Trophoblast cell (in vitro differentiated cells and primary cell): ENCODE data around the gene GPATCH1.

Source experiments
- DNase-seq, 2 donors: peaks; one replicate each; pipeline ENCODE4 v3.0.0-alpha.2; 2016
- H2AFZ ChIP-seq: 2 replicates; pipeline ENCODE4 v1.6.1; 2013; ENCODE audit warnings: low read length, moderate library complexity, mild to moderate bottlenecking; ENCODE audit not compliant: insufficient read depth, poor library complexity
- H2AK5ac ChIP-seq: 2 replicates; pipeline ENCODE4 v1.6.1; 2013; ENCODE audit warnings: mild to moderate bottlenecking, low read length
- H2BK120ac ChIP-seq: 2 replicates; pipeline ENCODE4 v1.6.1; 2013; ENCODE audit warnings: low read length, mild to moderate bottlenecking, moderate library complexity; ENCODE audit not compliant: insufficient read depth, poor library complexity
- H2BK12ac ChIP-seq: 2 replicates; pipeline ENCODE4 v1.6.1; 2013; ENCODE audit warnings: mild to moderate bottlenecking, low read length, moderate library complexity
- H2BK5ac ChIP-seq: 2 replicates; pipeline ENCODE4 v1.6.1; 2013; ENCODE audit warnings: low read length, low read depth, moderate library complexity, mild to moderate bottlenecking; ENCODE audit not compliant: poor library complexity
- H3K14ac ChIP-seq: 2 replicates; pipeline ENCODE4 v1.6.1; 2013; ENCODE audit warnings: mild to moderate bottlenecking, low read length
- H3K18ac ChIP-seq: 2 replicates; pipeline ENCODE4 v1.6.1; 2013; ENCODE audit warnings: mild to moderate bottlenecking, low read length
- H3K23ac ChIP-seq: 2 replicates; pipeline ENCODE4 v1.6.1; 2013; ENCODE audit warnings: low read length
- H3K27ac ChIP-seq: 2 replicates; pipeline ENCODE4 v1.5.1; 2013; ENCODE audit warnings: low read depth, mild to moderate bottlenecking, inconsistent platforms, low read length, moderate library complexity
- H3K27me3 ChIP-seq: 2 replicates; pipeline ENCODE4 v1.6.1; 2013; ENCODE audit warnings: inconsistent platforms, mild to moderate bottlenecking, low read length, moderate library complexity; ENCODE audit not compliant: insufficient read depth
- H3K36me3 ChIP-seq, 2 experiments: 1 replicate in 1 of 2; 2 replicates in 1 of 2; pipeline ENCODE4 v1.6.1; 2013; ENCODE audit warnings: low read length in 2 of 2, mild to moderate bottlenecking in 2 of 2, moderate library complexity in 1 of 2; ENCODE audit not compliant: insufficient read depth in 2 of 2, control insufficient read depth in 1 of 2
- H3K4ac ChIP-seq: 2 replicates; pipeline ENCODE4 v1.6.1; 2013; ENCODE audit warnings: low read depth, mild to moderate bottlenecking, low read length, moderate library complexity
- H3K4me1 ChIP-seq, 2 experiments: 1 replicate in 1 of 2; 2 replicates in 1 of 2; pipeline ENCODE4 v1.6.1; 2013; ENCODE audit warnings: low read length in 2 of 2, mild to moderate bottlenecking in 2 of 2, moderate library complexity in 1 of 2; ENCODE audit not compliant: insufficient read depth in 2 of 2, control insufficient read depth in 1 of 2
- H3K4me2 ChIP-seq: 2 replicates; pipeline ENCODE4 v1.6.1; 2013; ENCODE audit warnings: inconsistent platforms, mild to moderate bottlenecking, low read length, moderate library complexity
- H3K4me3 ChIP-seq: 2 replicates; pipeline ENCODE4 v1.5.1; 2013; ENCODE audit warnings: mild to moderate bottlenecking, low read depth, low read length, inconsistent platforms
- H3K79me1 ChIP-seq: one replicate; pipeline ENCODE4 v1.6.1; 2013; ENCODE audit warnings: low read length
- H3K79me2 ChIP-seq: 2 replicates; pipeline ENCODE4 v1.6.1; 2013; ENCODE audit warnings: low read length, mild to moderate bottlenecking; ENCODE audit not compliant: control insufficient read depth, insufficient read depth, poor library complexity
- H3K9ac ChIP-seq: 2 replicates; pipeline ENCODE4 v1.6.1; 2013; ENCODE audit warnings: mild to moderate bottlenecking, low read length
- H3K9me3 ChIP-seq: 2 replicates; pipeline ENCODE4 v1.6.1; 2013; ENCODE audit warnings: low read depth, mild to moderate bottlenecking, control low read depth, inconsistent platforms, low read length; ENCODE audit not compliant: insufficient read depth
- H4K12ac ChIP-seq: 2 replicates; pipeline ENCODE4 v1.6.1; 2013; ENCODE audit warnings: low read depth, mild to moderate bottlenecking, low read length, moderate library complexity
- H4K8ac ChIP-seq: 2 replicates; pipeline ENCODE4 v1.6.1; 2013; ENCODE audit warnings: low read depth, mild to moderate bottlenecking, low read length, moderate library complexity
- H4K91ac ChIP-seq: one replicate; pipeline ENCODE4 v1.6.1; 2013; ENCODE audit warnings: low read depth, mild to moderate bottlenecking, low read length, moderate library complexity
- WGBS: extraction: QIAGEN DNeasy Blood & Tissue Kit; methylation state at CpG from one replicate; pipeline ENCODE4 v1.1.7; 2013; ENCODE audit warnings: missing lambda C conversion rate; ENCODE audit not compliant: insufficient read length, insufficient coverage; ENCODE audit errors: extremely low coverage; 5-methylcytosine and 5-hydroxymethylcytosine counted together

Gene GPATCH1

GRCh38 chr19:33157906-33158305, 76.9 kb downstream of the GPATCH1 start:
- Histone ChIP-seq H3K4ac (no peak overlapping the region), H4K8ac (no peak overlapping the region), H2BK12ac (no peak overlapping the region), H3K23ac (no peak overlapping the region), H3K9me3 (no peaks in the 10 kb centered on the region), H4K12ac (no peak overlapping the region), H3K4me3 (no peak overlapping the region), H3K79me1 (no peaks in the 10 kb centered on the region), H2AFZ (no peak overlapping the region), H2AK5ac (no peak overlapping the region), H3K27ac (no peak overlapping the region), H3K4me2 (no peak overlapping the region), H2BK5ac (no peak overlapping the region), H3K9ac (no peak overlapping the region), H3K36me3 (no peaks in the 10 kb centered on the region), H2BK120ac (no peak overlapping the region), H3K27me3 (peaks cover 2% of the 10 kb centered on the region), H3K14ac (no peak overlapping the region), H3K4me1 (no peaks in the 10 kb centered on the region), H3K18ac (no peak overlapping the region), H4K91ac (no peak overlapping the region), H3K79me2 (no peaks in the 10 kb centered on the region)
- DNase-seq = no peak
- WGBS = no CpG with 5 or more reads among the region's 3 CpGs

GRCh38 chr19:33158365-33158764, 77.4 kb downstream of the GPATCH1 start:
- no CpG with 5 or more reads among the region's 6 CpGs for WGBS
- no peak for DNase-seq
- H2BK120ac ChIP-seq = no peak overlapping the region

DNA sequence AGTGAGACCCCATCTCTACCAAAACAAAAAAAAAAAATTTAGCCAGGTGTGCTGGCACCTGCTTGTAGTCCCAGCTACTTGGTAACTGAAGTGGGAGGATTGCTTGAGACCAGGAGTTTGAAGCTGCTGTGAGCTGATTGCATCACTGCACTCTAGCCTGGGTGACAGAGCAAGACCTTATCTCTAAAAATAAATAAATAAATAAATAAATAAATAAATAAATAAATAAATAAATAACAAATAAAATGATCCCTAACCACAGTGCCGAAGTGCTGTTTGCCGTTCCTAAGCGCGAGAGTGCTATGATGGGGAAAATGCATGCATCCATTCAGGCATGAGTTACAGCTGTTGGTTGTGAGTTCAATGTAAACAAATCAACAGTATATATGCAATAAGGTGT, 78.2 kb downstream of the GPATCH1 start:
- Histone ChIP-seq H3K27ac (no peak overlapping the region), H3K23ac (no peak overlapping the region), H3K9ac (no peak overlapping the region), H3K27me3 (peaks cover 2% of the 10 kb centered on the region), H3K36me3 (no peaks in the 10 kb centered on the region), H3K9me3 (no peaks in the 10 kb centered on the region), H4K91ac (no peak overlapping the region), H3K79me1 (no peaks in the 10 kb centered on the region), H3K79me2 (no peaks in the 10 kb centered on the region), H3K18ac (no peak overlapping the region), H3K4me3 (no peak overlapping the region), H3K4ac (no peak overlapping the region), H2AK5ac (no peak overlapping the region), H4K8ac (no peak overlapping the region), H3K14ac (no peak overlapping the region), H2BK12ac (no peak overlapping the region), H2AFZ (no peak overlapping the region), H3K4me2 (no peak overlapping the region), H2BK120ac (no peak overlapping the region), H2BK5ac (no peak overlapping the region), H3K4me1 (no peaks in the 10 kb centered on the region), H4K12ac (no peak overlapping the region)
- DNase-seq = no peak
- no CpG with 5 or more reads among the region's 4 CpGs for WGBS

More at GRCh38 chr19:33158365-33158764, 77.4 kb downstream of the GPATCH1 start:
- no peak overlapping the region for H3K14ac ChIP-seq
- H3K27ac ChIP-seq = no peak overlapping the region
- no peaks in the 10 kb centered on the region for H3K4me1 ChIP-seq
- H3K4ac ChIP-seq = no peak overlapping the region
- no peak overlapping the region for H3K4me3 ChIP-seq
- H4K91ac ChIP-seq = no peak overlapping the region
- no peak overlapping the region for H3K18ac ChIP-seq
- no peak overlapping the region for H3K4me2 ChIP-seq
- no peaks in the 10 kb centered on the region for H3K79me2 ChIP-seq
- no peak overlapping the region for H2BK5ac ChIP-seq
- H2AFZ ChIP-seq = no peak overlapping the region
- H3K23ac ChIP-seq = no peak overlapping the region
- peaks cover 2% of the 10 kb centered on the region for H3K27me3 ChIP-seq
- H3K79me1 ChIP-seq = no peaks in the 10 kb centered on the region
- H4K8ac ChIP-seq = no peak overlapping the region
- no peak overlapping the region for H2AK5ac ChIP-seq
- no peak overlapping the region for H2BK12ac ChIP-seq
- no peaks in the 10 kb centered on the region for H3K9me3 ChIP-seq
- H3K9ac ChIP-seq = no peak overlapping the region
- no peak overlapping the region for H4K12ac ChIP-seq
- H3K36me3 ChIP-seq = no peaks in the 10 kb centered on the region

GRCh38 chr19:33159893-33160292, 78.9 kb downstream of the GPATCH1 start:
- H3K4me3 ChIP-seq = no peak overlapping the region
- H2AFZ ChIP-seq = no peak overlapping the region
- no peaks in the 10 kb centered on the region for H3K36me3 ChIP-seq
- no peak overlapping the region for H4K12ac ChIP-seq
- H3K18ac ChIP-seq = no peak overlapping the region
- no peak overlapping the region for H3K23ac ChIP-seq
- WGBS = no CpG with 5 or more reads among the region's 8 CpGs
- no peak overlapping the region for H4K8ac ChIP-seq
- H3K4ac ChIP-seq = no peak overlapping the region
- H3K9ac ChIP-seq = no peak overlapping the region
- no peak overlapping the region for H2AK5ac ChIP-seq
- no peak for DNase-seq
- no peaks in the 10 kb centered on the region for H3K4me1 ChIP-seq
- no peak overlapping the region for H3K14ac ChIP-seq
- H3K9me3 ChIP-seq = no peaks in the 10 kb centered on the region
- H2BK5ac ChIP-seq = no peak overlapping the region
- no peak overlapping the region for H3K4me2 ChIP-seq
- no peak overlapping the region for H4K91ac ChIP-seq
- H3K27ac ChIP-seq = no peak overlapping the region
- H2BK120ac ChIP-seq = no peak overlapping the region
- H3K79me2 ChIP-seq = no peaks in the 10 kb centered on the region
- no peak overlapping the region for H2BK12ac ChIP-seq
- H3K27me3 ChIP-seq = peaks cover 2% of the 10 kb centered on the region
- no peaks in the 10 kb centered on the region for H3K79me1 ChIP-seq
